Measurements from ENCODE around the gene DAB1.

Gene DAB1

GRCh38 chr1:57279909-57280666 is 143.8 kb downstream of the DAB1 start:
- DNase-seq (ENCODE audit: low read depth) = no peak
- no peak for TF ChIP-seq CTCF (IDR thresholded peaks at IDR 0.05; ENCODE audit: control insufficient read depth, insufficient read depth, low read depth, low read length, missing control alignments)
- no peak overlapping the region for H3K4me3 ChIP-seq (ENCODE audit: control insufficient read depth, low read depth, low read length)

- TF ChIP-seq CTCF (IDR thresholded peaks at IDR 0.05; ENCODE audit: control insufficient read depth, insufficient read depth, low read depth, low read length, missing control alignments) = no peak
- no peak for DNase-seq (ENCODE audit: low read depth)
- no peak overlapping the region for H3K4me3 ChIP-seq (ENCODE audit: control insufficient read depth, low read depth, low read length)
Observed at GRCh38 chr1:57278558-57278957, 145.3 kb downstream of the DAB1 start.

- no peak for DNase-seq (ENCODE audit: low read depth)
- H3K4me3 ChIP-seq (ENCODE audit: control insufficient read depth, low read depth, low read length) = no peak overlapping the region
- no peak for TF ChIP-seq CTCF (IDR thresholded peaks at IDR 0.05; ENCODE audit: control insufficient read depth, insufficient read depth, low read depth, low read length, missing control alignments)
Observed at GRCh38 chr1:57277681-57278080, 146.2 kb downstream of the DAB1 start.

- no peak for DNase-seq (ENCODE audit: low read depth)
- no peak overlapping the region for H3K4me3 ChIP-seq (ENCODE audit: control insufficient read depth, low read depth, low read length)
- TF ChIP-seq CTCF (IDR thresholded peaks at IDR 0.05; ENCODE audit: control insufficient read depth, insufficient read depth, low read depth, low read length, missing control alignments) = no peak
Observed at GRCh38 chr1:57276918-57277317, 146.9 kb downstream of the DAB1 start.

- no peak for TF ChIP-seq CTCF (IDR thresholded peaks at IDR 0.05; ENCODE audit: control insufficient read depth, insufficient read depth, low read depth, low read length, missing control alignments)
- no peak for DNase-seq (ENCODE audit: low read depth)
- no peak overlapping the region for H3K4me3 ChIP-seq (ENCODE audit: control insufficient read depth, low read depth, low read length)
Observed at GRCh38 chr1:57272601-57273000, 151.3 kb downstream of the DAB1 start.

GRCh38 chr1:57272150-57272549 is 151.7 kb downstream of the DAB1 start:
- DNase-seq (ENCODE audit: low read depth) = no peak
- no peak for TF ChIP-seq CTCF (IDR thresholded peaks at IDR 0.05; ENCODE audit: control insufficient read depth, insufficient read depth, low read depth, low read length, missing control alignments)
- no peak overlapping the region for H3K4me3 ChIP-seq (ENCODE audit: control insufficient read depth, low read depth, low read length)
